Middle frontal gyrus (tissue), 1 donor: ENCODE measurements around the gene IL12RB1.
A peak's percentile ranks its signal among the peaks of the same experiment; 100 is the strongest.

Experiments used
- DNase-seq: peaks from one replicate; pipeline ENCODE4 v3.0.0-alpha.2; 2015; ENCODE audit warnings: low spot score; ENCODE audit errors: extremely low spot score

Gene IL12RB1

DNA sequence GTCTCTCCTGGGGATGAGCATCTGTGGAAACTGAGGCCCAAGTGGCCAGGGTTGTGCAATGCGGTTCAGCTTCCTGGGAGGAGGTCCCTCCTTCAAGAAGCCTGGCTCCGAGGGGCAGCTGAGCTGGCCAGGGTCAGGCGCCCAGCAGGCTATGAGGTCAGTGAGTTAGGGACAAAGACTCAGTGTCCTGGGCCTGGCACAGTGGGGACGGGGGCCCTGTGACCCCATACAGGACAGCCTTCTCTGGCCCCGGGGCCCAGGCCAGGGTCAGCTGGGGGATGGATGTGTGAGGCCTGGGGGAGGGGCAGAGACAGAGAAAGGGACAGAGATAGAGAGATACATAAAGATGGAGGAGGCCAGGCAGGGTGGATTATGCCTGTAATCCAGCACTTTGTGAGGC is 3.0 kb upstream of the IL12RB1 start:
- DNase-seq, result peak; percentile 58

DNA sequence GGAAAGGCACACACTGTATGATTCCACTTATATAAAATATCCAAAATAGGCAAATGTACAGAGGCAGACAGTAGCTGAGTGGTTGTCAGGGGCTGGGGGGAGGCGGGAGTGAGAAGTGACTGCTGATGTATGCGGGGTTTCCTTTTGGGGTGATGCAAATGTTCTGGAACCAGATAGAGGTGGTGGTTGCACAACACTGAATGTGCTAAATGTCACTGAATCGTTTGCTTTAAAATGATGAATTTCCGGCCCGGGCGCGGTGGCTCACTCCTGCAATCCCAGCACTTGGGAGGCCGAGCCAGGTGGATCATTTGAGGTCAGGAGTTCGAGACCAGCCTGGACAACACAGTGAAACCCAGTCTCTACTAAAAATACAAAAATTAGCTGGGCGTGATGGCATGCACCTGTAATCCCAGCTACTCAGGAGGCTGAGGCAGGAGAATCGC is 2.4 kb upstream of the IL12RB1 start:
- peak; percentile 42 for DNase-seq

DNA sequence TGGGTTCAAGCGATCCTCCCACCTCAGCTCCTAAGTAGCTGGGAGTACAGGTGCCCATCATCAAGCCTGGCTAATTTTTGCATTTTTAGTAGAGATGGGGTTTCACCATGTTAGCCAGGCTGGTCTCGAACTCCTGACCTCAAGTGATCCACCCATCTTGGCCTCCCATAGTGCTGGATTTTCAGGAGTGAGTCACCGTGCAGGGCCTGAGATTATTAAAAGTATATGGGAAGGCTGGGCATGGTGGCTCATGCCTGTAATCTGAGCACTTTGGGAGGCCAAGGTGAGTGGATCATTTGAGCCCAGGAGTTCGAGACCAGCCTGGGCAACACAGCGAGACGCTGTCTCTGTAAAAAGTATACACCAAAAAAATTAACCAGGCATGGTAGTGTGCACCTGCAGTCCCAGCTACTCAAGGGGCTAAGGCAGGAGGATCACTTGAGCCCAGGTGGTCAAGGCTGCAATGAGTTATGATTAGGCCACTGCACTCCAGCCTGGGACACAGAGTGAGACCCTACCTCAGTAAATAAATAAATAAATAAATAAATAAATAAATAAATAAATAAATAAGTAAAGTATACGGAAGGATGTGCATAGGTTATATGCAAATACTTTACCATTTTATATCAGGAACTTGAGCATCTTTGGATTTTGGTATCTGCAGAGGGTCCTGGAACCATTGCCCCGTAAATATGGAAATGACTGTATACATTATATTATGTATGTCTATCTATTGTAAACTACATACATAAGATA is 854 bp downstream of the IL12RB1 start:
- DNase-seq, result no peak

DNA sequence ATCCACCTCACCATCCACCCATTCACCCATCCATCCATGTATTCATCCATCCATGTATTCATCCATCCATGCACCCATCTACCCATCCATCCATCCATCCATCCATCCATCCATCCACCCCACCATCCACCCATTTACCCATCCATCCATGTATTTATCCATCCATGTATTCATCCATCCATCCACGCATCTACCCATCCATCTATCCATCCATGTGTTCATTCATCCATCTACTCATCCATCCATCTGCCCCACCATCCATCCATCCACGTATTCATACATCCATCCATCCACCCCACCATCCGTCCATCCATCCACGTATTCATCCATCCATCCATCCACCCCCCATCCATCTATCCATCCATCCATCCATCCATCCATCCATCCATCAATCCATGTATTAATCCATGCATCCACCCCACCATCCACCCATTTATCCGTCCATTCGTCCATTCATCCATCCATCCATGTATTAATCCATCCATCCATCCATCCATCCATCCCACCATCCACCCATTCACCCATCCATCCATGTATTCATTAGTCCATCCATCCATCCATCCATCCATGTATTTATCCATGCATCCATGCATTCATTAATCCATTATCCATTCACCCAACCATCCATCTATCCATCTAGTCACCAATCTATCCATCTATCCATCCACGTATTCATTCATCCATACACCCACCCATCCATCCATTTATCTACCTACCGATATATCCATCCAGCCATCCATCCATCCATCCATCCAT is 2.6 kb downstream of the IL12RB1 start:
- no peak for DNase-seq

DNA sequence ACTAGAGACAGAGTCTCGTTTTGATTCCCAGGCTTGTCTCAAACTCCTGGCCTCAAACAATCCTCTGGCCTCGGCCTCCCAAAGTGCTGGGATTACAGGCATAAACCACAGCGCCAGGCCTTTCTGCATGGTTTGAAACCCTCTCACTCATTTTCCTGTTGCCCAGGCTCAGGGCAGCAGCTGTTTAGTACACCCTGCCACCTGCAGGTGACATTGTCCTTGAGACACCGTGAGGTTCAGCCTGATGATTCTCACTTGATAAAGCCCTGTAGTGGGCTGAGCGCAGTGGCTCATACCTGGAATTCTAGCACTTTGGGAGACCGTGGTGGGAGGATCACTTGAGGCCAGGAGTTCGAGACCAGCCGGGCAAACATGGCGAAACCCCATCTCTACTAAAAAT is 12.5 kb downstream of the IL12RB1 start:
- DNase-seq, result no peak

DNA sequence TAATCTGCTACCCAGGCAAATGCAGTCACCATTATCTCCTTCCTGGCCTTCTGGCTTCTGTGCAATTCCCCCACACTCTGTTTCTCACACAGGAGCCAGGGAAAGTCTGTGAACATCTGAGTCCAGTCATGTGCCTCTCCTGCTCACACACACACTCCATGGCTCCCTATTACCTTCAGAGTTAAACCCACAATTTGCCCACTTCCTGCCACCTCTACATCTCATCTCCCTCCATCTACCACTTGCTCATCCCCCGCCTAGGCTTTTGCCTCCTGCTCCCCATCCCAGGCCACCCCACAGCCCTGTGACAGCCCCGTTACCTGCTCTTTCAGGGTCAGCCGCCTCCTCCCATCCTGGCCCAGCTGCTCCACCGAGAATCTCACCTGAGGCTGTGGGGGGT is 13.5 kb downstream of the IL12RB1 start:
- no peak for DNase-seq

DNA sequence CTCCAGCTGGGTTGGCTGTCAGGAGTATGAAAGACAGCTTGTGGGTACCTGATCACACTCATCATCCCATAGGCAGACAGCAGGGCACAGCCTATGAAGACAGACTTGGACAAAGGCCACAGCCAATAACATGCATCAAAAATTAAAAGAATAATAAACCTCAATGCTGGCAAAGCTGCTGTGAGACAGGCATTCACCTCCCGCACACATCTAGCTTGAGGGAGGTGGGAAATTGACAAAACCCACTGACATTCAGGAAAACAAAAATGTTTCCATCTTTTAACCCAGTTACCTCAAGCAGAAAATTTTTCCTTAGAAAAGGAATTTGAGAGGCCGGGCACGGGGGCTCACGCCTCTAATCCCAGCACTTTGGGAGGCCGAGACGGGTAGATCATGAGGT is 14.4 kb downstream of the IL12RB1 start:
- DNase-seq, result no peak

DNA sequence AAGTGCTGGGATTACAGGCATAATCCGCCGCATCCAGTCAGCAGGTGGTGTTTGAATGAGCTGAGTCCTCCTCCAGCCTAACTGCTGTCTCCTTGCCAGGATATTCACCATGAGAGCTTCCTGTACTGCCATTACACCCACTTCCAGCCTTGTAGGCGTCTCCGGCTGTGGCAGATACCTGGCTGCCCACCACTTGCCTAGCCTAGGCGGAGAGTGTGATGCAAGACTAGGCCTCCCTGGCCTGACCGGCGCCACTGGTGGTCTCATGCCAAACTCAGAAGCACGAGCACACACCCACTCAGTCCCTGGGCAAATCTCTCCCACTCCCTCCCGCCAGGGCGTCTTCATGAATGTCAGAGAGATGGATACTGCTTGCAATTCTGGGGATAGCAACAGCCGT is 16.6 kb downstream of the IL12RB1 start:
- DNase-seq, result peak; percentile 56

DNA sequence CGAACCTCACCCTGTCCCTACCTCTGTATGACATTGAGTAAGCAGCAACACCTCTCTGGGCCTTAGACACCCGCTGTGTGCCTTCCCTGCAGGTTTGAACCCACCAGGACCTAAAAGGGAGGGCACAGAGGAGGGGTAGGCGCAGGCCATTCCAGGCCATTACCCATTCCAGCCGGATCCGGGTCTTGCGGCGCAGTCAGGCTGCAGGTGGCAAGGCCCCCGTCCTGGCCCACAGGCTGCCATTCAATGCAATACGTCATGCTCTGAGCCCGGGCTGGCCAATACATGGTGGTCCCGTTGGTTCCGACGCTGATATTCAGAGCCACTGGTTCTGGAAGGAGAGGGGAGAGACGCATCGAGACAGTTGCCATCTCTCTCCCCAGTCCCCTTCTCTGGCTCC is 17.4 kb downstream of the IL12RB1 start:
- no peak for DNase-seq

DNA sequence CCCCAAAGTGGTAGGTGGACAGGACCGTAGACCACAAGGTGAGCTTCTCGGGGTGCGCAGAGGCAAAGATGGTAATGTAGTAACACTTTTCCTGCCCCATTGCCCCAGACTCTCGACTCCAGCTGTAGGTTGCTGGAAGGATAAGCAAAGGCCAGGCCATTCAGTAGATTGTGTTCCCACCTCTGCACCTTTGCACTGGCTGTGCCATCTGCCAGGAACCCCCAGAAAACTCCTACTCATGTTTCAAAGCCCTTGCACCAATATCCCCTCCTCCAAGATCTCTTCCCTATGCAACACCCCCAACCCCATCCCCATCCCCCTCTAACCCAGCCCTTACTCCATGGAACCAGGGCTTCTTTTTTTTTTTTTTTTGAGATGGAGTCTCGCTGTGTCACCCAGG is 18.3 kb downstream of the IL12RB1 start:
- no peak for DNase-seq

DNA sequence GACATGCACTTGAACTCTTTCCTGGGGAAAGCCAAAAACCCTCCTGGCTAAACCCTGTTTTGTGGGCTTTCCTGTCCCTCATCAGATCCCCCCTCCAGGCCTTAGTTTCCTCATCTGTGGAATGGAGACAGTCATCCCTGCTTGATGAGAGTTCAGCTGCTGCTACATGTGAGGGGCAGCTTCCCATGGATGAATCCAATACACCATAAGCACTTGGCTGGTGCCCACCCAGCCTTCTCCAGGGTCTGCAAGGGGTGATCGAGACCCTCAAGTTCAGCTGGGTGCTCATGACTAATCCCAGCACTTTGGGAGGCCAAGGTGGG is 21.6 kb downstream of the IL12RB1 start:
- DNase-seq, result no peak

DNA sequence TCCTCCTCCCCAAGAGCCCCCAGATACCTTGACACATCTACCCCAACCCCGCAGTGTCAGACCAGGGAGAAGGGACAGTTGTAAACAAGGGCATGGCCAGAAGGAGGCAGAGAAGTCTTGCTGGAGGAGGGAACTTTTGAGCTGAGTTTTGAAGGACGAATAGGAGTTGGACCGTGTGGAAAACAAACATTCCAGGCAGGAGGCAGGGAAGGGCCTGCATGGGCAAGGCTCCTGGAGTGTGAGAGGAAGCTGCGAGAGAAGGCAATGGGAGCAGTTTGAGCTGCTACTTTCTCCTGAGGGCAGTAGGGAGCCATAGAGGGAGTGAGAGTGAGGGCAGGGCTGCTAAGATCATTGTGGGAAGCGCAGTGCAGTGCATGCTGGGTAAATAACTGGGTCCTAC is 23.3 kb downstream of the IL12RB1 start:
- DNase-seq, result no peak

DNA sequence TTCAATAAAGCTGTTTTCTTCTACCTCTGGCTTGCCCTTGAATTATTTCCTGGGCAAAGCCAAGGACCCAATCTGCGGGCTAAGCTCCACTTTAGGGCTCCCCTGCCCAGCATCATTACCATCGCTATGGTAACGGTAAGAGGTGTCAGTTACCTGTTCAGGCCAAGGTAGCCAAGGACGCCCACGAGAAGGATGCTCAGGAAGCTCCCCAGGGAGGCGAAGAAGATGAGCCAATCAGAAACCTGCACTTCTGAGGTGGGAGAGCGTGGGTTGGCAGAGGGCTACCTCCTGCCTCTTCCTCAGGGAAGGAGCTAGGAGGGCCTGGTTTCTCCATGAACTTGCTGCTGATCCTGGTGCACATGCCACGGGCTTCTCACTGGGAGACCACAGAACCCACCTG is 24.7 kb downstream of the IL12RB1 start:
- DNase-seq, result no peak

DNA sequence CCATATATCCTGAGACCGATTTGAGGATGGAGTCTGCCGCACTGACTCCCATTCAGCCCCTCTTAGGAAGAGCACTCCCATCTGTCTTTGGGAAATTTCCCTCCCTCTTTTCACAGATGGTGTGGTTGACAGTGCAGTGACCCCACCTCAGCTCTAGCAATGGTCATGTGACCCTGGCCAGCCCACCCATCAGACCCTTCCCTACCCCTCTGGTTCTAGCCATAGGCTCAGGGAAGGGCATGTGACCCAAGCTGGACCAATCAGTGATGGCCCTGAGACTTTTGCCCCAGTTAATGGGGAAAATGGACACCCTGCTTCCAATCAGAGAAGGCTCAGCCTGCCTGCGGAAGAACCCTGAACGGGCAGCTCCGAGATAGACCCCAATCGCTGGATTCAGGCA is 26.3 kb downstream of the IL12RB1 start:
- no peak for DNase-seq

DNA sequence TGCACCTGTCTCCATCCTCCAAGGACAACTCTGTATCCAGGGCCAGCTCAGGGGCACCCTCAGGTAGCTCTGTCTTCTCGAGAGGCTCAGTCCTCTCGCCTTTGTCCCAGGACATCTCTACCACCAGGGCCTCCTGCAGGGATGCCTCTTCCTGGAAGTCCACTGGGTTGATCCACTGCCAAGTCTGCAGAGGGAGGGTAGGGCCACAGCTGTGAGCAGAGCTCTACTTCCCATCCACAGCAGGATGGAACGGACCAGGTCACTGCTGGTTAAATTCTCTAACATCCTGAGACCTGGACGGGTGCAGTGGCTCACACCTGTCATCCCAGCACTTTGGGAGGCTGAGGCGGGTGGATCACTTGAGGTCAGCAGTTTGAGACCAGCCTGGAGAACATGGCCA is 26.8 kb downstream of the IL12RB1 start:
- no peak for DNase-seq

DNA sequence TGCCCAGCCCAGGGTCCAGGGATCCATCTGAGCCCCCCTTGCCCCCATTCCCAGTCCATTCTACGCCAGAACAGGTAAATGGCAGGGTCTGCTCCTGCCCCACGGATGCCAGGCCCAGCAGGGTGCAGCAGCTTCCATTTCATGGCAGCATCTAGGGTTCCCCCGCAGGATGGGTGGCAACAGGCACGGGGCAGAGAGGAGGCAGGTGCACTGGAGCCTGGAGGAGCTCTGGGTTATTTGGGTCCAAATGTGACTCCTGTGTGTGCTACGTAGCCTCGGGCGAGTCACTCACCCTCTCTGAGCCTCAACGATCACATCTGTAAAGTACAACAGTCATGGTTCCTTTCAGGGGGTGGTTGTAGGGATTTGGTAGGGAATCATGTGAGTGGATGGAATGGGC is 27.4 kb downstream of the IL12RB1 start:
- DNase-seq, result no peak

DNA sequence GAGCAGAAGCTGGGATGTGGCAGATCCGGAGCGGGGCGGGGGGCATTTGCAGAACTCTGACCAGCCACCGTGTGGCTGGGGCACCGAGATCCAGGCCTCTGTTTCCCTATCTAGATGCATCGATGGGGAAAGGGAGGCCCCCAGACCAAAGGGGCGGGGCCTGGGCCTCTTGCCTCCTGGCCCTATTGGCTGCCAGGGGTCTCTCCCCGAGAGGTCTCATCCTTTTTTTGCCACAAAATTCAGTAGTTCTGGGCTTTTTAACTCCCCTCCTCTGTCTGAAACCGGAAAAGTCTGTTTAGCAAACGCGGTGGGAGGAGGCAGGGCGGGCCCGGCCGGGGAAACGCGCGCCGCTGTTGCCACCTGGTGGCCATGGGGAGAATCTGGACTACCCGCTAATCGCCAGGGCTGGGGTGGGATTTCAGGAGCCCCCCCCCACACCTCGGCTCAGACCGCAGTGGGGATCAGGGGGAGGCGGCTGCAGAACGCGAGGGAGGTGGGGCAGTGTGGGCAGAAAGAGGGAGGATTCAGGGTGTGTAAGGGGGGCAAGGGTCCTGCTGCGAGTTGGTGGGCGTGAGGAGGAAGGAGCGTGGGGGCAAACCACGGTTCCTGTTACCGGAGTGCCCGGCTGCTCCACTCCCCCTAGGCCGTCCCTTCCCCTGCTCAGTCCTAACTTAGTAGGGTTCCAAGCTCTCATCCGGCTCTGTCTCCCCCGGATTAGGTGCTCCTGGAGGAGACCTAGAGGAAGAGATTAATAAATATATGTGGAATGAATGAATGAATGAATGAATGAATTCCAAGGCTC is 28.3 kb downstream of the IL12RB1 start:
- peak; percentile 83 for DNase-seq

DNA sequence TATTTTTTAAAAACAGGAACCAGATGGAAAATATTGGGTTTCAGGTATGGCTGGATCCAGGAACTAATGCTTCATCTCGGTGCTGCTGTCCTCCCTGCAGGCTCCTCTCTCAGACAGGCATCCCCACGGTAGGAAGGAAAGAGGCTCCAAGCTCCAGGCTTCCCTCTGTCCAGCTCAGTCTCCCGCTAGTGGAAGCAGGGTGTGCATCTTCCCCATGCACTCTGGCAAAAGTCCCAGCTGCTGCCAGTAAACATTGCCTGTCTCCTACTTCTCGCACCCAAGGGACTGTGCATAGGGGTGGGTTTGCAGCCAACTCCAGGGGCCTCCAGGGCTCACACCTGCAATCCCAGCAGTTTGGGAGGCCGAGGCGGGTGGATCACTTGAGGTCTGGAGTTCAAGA is 29.2 kb downstream of the IL12RB1 start:
- DNase-seq, result no peak

DNA sequence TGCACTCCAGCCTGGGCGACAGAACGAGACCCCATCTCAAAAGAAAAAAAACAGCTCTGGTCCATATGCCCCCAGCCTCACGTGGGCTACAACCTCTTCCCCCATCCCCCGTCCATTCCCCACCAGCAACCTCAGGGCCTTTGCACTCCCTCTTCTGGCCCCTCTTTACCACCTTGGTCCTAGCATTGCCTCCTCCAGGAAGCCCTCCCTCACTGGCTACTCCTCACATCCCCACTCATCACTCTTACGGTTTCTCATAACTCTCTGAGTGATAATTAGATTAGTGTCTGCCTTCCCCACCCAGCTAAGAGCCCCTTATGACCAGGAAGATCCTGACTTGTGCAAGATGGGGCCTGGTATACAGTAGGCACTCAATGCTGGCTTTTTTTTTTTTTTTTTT is 30.8 kb downstream of the IL12RB1 start:
- DNase-seq, result no peak

DNA sequence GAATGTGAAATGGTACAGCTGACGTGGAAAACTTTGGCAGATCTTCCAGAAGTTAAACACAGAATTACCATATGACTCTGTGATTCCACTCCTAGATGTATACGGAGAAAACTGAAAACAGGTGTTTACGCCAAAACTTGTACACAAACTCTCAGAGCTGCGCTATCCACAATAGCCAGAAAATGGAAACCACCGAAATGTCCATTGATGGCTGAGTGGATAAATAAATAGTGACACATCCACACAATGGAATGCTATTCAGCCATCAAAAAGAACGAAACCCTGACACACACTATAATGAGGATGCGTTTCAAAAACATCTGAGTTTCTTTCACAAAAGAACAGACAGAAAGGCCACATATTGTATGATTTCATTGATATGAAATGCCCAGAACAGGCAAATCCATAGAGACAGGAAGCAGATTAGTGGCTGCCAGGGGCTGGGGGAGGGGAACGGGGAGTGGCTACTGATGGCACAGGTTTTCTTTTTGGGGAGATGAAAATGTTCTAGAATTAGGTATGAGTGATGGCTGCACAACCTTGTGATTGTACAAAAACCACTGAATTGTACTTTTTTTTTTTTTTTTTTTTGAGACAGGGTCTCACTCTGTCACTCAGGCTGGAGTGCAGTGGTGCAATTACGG is 33.0 kb downstream of the IL12RB1 start:
- no peak for DNase-seq

DNA sequence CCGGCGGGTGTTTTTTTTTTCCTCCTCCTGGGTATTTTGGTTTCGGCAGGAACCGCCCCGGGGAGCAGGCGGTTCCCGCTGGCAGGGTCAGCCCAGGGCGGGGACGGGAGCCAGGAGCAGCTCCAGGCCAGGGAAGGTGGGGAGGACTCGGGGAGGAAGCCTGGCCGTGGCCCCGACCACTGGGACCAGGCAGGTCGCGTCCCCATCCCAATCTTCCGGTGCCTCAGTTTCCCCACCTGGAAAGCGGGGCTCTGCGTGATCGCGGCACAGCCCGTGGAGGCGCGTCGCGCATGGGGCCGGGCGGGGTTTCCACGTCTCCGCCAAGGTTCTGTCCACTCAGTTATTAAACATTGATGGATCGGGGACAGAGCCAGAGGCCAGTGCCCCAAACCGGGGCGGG is 34.8 kb downstream of the IL12RB1 start:
- no peak for DNase-seq

DNA sequence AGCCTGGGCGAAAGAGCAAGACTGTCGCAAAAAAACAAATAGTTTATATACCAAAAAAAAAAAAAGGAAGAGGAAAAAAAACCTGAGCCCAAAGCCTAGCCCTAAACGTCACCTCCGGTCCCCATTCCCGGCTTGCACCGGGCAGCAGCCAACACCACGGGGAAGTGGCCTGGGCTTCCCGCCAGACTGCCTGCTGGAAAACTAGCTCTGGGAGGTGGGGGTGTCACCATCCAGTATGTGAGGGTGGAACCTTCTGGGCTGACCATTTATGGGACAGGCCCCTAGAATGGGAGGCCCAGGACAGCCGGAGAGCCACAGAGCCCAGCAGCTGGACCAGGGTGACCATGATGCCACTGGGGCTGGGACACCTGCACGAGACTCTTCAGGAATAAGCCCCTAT is 37.3 kb downstream of the IL12RB1 start:
- DNase-seq, result no peak
